Uterus (tissue), 2 donors: ENCODE data around the gene ADCY7.

ENCODE experiments used
- CTCF ChIP-seq, 4 experiments: fragments of 200-600 bp in 2 of 4; fragments of 450-650 bp in 2 of 4; sonication (generic) in 2 of 4; IDR thresholded peaks; one replicate each; pipeline ENCODE4 v1.5.1; 2016 to 2019; ENCODE audit warnings: antibody characterized with exemption in 4 of 4, mild to moderate bottlenecking in 2 of 4, moderate library complexity in 1 of 4
- POLR2A ChIP-seq, 2 donors: fragments of 450-650 bp; IDR thresholded peaks; one replicate each; pipeline ENCODE4 v1.6.1; 2016; ENCODE audit warnings: antibody characterized with exemption in 2 of 2, mild to moderate bottlenecking in 1 of 2, moderate library complexity in 1 of 2

- no peak for TF ChIP-seq CTCF (IDR thresholded peaks at IDR 0.05)
- no peak for TF ChIP-seq POLR2A (IDR thresholded peaks at IDR 0.05)
Observed at GRCh38 chr16:50276326-50276640, 9.9 kb downstream of the ADCY7 start.
